HFFc6 (cell line): Measurements from ENCODE around the gene KIF2A. TPM values are rescaled to one million over a fixed set of nuclear protein-coding genes. Genes with fewer than 3 reads are reported as not detected.

ENCODE experiments used
- DNase-seq: peaks from one replicate; pipeline ENCODE4 v3.0.0-alpha.2; 2018
- H3K27ac Mint-ChIP-seq: 2 replicates; pipeline ENCODE4 v1.8.0; 2020; ENCODE audit warnings: mild to moderate bottlenecking, mixed read lengths
- H3K27me3 Mint-ChIP-seq: 2 replicates; pipeline ENCODE4 v1.8.0; 2021; ENCODE audit warnings: mild to moderate bottlenecking, moderate library complexity, mixed read lengths; ENCODE audit not compliant: insufficient read depth
- H3K36me3 Mint-ChIP-seq: 2 replicates; pipeline ENCODE4 v1.8.0; 2021; ENCODE audit warnings: low read depth, mixed read lengths
- H3K4me1 Mint-ChIP-seq: 2 replicates; pipeline ENCODE4 v1.8.0; 2020; ENCODE audit warnings: low read depth, mixed read lengths
- H3K4me3 Mint-ChIP-seq: 2 replicates; pipeline ENCODE4 v1.8.0; 2020; ENCODE audit warnings: mild to moderate bottlenecking, moderate library complexity, mixed read lengths
- H3K9me3 Mint-ChIP-seq: 2 replicates; pipeline ENCODE4 v1.8.0; 2020; ENCODE audit warnings: mild to moderate bottlenecking, mixed read lengths
- CTCF ChIP-seq: fragments of 200-600 bp; sonication (generic); IDR thresholded peaks from 2 replicates; pipeline ENCODE4 v1.5.0; 2021; ENCODE audit warnings: antibody characterized with exemption, mild to moderate bottlenecking
- total RNA-seq, 6 experiments: library from RNA; stranded (reverse); fragmentation: NEBNext Ultra II Directional; extraction: Animal tissue kit (Norgen Biotek cat#: 25700); gene quantifications; 2 replicates in 1 of 6; 3 replicates in 5 of 6; pipeline ENCODE4 v1.2.3, GENCODE V29; 2021

Gene KIF2A
- total RNA-seq, 6 experiments from 2014 or later, result 39.9 to 54.0 (median 49.3) TPM

DNA sequence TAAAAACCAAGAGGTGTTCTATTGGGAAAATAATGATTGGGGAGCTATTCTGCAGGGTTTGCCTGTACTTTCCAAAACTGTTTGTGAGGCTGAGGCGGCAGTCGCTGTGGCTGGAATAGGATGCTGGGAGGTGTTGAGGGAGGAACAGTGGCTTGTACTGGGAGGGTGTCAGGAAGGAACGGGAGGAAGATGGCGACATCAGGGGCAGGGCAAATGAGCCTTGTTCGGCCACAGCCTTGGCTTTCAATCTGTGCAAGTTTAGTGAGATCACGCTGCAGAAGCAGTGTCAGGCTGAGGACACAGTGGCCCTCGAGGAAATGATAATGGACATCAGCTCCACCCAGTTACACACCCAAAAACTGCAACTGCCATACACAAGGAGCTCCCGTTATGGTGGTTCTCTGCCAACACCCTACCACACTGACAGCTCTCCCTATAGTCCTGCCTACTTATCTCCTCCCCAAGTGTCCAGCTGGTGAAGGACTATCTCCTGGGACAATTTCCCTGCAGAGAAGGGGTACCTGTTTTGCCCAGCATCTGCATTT, 27.3 kb downstream of the KIF2A start:
- Mint-ChIP-seq H3K4me3 (no peak overlapping the region), H3K4me1 (peaks cover 38% of the 10 kb centered on the region), H3K9me3 (no peaks in the 10 kb centered on the region), H3K27me3 (no peaks in the 10 kb centered on the region), H3K36me3 (peaks cover 7% of the 10 kb centered on the region; the same call in 1 of the 2 replicates), H3K27ac (no peak overlapping the region)
- TF ChIP-seq CTCF, result no peak
- no peak for DNase-seq

- Mint-ChIP-seq H3K4me1 (peaks cover 34% of the 10 kb centered on the region), H3K27me3 (no peaks in the 10 kb centered on the region), H3K27ac (no peak overlapping the region), H3K4me3 (no peak overlapping the region), H3K36me3 (peaks cover 9% of the 10 kb centered on the region), H3K9me3 (no peaks in the 10 kb centered on the region)
- DNase-seq, result no peak
- TF ChIP-seq CTCF, result no peak
Measured at GRCh38 chr5:62334082-62334481, 28.1 kb downstream of the KIF2A start.

DNA sequence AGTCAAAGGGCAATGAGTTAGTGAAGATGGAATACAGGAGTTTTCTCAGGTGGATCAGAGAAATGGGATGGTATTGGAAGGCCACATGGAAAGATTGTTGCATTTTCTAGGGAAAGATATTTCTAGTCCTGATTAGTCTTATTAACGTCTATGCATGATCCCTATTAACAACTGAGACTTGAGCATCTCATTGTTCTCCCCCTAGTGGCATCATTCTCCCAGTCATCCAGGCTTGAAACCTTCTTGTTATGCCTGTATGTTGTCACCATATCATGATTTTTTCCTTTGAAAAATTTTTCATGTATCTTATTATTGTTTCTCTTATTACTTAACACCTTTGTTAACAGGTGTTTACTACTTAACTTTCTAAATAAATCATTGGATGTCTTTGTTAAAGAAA, 34.4 kb downstream of the KIF2A start:
- no peak for DNase-seq
- peaks cover 4% of the 10 kb centered on the region; the same call in 1 of the 2 replicates for H3K36me3 Mint-ChIP-seq

DNA sequence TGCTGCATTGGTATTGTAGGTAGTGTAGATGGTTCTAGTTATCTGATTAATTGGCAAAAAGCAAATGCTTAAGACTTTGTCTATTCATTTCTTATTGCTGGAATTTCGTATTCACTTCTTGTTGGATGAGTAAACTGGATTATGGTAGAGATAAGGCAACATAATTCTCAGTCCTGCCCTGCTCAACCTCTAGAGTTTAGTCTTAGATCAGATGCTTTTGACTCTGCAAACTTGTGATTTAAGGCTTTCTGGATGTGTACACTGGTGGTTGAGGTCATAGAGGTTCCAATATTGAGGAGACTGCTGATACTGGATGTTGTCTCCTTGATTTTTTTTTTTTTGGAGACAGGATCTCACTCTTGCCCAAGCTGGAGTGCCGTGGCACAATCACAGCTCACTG, 35.0 kb downstream of the KIF2A start:
- peaks cover 4% of the 10 kb centered on the region; the same call in 1 of the 2 replicates for H3K36me3 Mint-ChIP-seq
- no peaks in the 10 kb centered on the region for H3K9me3 Mint-ChIP-seq
- no peak overlapping the region for H3K27ac Mint-ChIP-seq
- DNase-seq, result no peak
- H3K4me3 Mint-ChIP-seq, result no peak overlapping the region
- no peak for TF ChIP-seq CTCF
- H3K4me1 Mint-ChIP-seq, result peaks cover 27% of the 10 kb centered on the region
- H3K27me3 Mint-ChIP-seq, result no peaks in the 10 kb centered on the region; the same call in 1 of the 2 replicates

More for the DNA sequence above, 34.4 kb downstream of the KIF2A start:
- H3K4me3 Mint-ChIP-seq, result no peak overlapping the region
- no peak overlapping the region for H3K27ac Mint-ChIP-seq
- peaks cover 31% of the 10 kb centered on the region for H3K4me1 Mint-ChIP-seq
- H3K9me3 Mint-ChIP-seq, result no peaks in the 10 kb centered on the region
- no peaks in the 10 kb centered on the region; the same call in 1 of the 2 replicates for H3K27me3 Mint-ChIP-seq
- peak; percentile 60 for TF ChIP-seq CTCF

DNA sequence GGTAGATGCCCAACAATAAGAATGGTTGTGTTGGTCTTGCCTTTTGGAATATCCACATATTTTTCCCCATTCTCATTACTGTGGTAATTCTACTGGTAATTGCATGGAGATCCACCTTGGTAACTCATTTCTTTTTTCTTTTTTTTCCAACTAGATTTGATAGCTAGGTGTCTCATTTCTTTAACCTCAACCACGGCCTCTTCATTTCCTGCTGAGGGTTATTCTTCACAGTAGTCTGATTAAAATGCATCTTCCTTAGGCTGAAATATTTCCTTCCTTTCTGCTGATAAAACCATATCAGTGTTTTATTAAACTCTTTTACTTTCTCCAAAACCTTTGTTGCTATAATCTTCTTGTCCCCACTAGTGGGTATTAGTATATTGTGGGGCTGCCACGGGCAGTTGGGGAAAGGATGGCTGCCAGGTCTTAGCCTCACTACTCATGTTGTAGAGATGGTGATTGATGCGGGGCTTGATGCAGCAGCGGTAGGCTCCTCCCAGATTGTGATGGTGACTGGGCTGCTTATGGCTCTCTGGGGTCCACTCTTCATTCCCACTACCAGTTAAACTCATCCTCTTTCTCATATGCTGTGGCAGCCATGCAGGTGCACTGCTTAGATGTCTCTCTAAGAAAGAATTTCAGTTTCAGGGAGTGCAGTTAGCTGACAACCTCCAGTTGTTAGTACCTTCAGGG, 35.9 kb downstream of the KIF2A start:
- no peak overlapping the region for H3K27ac Mint-ChIP-seq
- TF ChIP-seq CTCF, result no peak
- H3K9me3 Mint-ChIP-seq, result no peaks in the 10 kb centered on the region
- H3K36me3 Mint-ChIP-seq, result peaks cover 4% of the 10 kb centered on the region; the same call in 1 of the 2 replicates
- peaks cover 20% of the 10 kb centered on the region for H3K4me1 Mint-ChIP-seq
- H3K4me3 Mint-ChIP-seq, result no peak overlapping the region
- DNase-seq, result no peak
- no peaks in the 10 kb centered on the region; the same call in 1 of the 2 replicates for H3K27me3 Mint-ChIP-seq
